ENCODE results near the gene DNAJC9.

Gene DNAJC9

DNA sequence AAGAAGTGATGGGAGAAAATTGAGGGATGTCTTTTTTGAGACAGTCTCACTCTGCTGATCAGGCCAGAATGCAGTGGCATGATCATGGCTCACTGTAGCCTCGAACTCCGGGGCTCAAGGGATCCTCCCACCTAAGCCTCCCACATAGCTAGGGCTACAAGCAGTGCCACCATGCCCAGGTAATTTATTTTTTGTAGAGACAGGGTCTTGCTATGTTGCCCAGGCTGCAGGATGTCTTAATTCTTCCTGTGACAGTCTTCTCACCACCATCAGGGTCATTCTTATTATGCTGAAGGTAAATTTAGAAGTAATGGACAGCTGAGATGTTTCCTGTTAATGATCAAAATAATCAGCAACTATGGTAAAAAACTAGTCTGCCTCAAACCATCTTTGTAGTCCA is 7.1 kb downstream of the DNAJC9 start:
- DNase-seq (ENCODE audit: low read depth, low spot score), result no peak

DNA sequence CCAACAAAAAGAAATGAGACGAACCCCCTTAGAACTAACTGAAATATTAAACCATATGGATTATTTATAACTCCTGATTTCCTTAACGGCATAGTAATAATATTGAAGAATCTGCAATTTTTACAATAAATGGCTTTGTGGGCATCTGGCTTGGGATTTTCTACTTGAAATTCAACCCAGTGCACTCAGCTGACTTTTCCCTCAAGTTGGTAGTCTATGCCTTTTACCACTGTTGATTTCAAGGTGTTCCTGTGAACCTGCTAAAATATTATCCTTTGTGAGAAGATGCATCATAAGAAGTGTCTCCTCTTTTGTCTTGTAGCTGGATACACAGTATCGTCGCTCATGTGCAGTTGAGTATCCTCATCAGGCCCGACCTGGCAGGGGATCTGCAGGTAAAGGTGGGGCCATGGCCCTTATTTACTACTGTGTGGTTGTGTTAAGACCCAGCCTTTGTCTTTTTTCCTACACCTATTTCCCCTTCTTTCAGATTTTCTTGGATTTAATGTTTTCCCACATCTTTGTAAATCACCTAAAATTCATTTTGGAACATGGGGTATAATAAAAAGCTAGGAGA is 8.0 kb downstream of the DNAJC9 start:
- no peak for DNase-seq (ENCODE audit: low read depth, low spot score)

- DNase-seq (ENCODE audit: low read depth, low spot score), result no peak
These were observed 12.4 kb downstream of the DNAJC9 start for GRCh38 chr10:73234695-73235094.

DNA sequence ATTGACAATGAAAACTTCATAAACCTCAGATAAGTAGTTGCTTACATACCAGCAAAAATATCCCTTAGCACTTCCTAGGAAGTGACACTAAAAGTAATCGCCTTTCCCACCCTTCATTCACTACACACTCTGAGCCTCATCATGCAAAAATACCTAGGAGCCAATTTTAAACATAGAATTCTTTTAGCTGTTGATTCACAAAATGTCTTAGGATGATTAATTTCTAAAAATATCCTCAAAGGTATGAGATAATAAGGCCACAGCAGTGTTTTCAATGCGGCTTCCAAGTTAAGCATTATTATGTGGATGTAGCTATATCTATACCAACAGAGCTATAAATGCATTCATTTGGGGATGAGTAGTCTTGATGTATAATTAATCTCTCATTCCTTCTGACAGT is 13.2 kb downstream of the DNAJC9 start:
- no peak for DNase-seq (ENCODE audit: low read depth, low spot score)

- DNase-seq (ENCODE audit: low read depth, low spot score), result no peak
These were observed 14.2 kb downstream of the DNAJC9 start for GRCh38 chr10:73232887-73233286.

DNA sequence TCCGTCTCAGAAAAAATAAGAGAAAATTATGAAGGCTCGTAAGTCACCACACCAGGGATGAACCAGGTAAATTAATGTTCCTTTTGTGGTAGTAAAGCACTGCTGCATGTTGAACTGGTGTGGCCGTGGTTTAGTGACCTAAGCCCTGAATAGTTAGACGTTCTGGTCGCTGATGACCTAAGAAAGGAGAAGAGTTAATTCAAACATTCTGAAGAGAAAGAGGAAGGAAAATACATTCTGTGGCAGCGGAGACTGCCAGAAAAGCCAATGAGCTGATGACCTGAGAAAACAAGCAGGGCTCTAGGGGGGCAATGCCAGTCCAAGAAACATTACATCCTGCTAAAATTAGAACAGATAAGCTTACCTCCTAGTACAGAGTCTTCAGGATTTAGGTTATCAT is 17.5 kb downstream of the DNAJC9 start:
- DNase-seq (ENCODE audit: low read depth, low spot score), result no peak

DNA sequence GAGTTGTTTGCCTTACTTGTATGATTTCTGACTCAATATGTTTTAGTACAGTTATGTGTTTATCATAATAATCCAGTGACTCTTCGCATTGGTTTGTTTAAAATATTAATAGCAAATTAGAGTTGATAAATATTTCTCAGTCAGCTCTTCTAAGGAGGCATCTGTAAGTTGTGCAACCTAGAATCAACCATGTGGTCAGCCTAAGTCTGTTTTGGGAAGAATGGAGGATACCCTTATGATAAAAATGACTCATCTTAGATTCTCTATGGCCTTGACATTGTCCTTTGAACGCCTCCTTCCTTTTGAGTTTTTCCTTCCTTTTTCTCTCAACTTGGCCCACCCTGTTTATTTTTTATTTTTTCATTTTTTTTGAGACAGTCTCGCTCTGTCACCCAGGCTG is 18.8 kb downstream of the DNAJC9 start:
- DNase-seq (ENCODE audit: low read depth, low spot score), result no peak

DNA sequence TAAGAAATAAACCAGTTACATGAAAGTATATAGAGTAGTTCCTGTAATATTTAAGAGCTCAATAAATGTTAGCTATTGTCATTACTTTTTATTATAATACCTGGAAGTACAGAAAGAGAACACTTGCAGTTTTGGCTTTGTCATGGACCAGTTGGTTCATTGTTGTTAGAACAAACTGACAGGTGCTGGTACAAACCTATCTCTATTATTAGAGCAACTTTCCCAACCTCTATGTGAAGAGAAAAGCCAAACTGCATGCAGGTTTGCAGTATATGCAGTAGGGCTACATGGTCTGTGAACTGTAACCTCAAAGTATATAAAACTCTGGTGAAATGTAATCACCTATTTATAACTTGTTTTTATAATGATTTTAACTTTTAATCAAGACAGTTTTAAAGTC is 20.4 kb downstream of the DNAJC9 start:
- no peak for DNase-seq (ENCODE audit: low read depth, low spot score)

DNA sequence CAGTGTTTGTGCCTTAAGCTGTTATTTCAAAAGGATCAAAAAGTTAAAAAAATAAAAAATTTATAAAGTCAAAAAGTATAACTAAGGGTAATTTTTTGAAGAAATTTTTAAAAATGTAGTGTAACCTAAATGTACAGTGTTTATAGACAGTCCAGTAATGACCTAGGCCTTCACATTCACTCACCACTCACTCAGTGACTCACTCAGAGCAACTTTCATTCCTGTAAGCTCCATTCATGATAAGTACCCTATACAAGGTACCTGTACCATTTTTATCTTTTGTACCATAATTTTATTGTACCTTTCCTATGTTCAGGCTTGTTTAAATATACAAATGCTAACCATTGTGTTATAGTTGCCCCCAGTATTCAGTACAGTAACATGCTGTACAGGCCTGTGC is 21.5 kb downstream of the DNAJC9 start:
- DNase-seq (ENCODE audit: low read depth, low spot score), result no peak

GRCh38 chr10:73220989-73221388 is 26.1 kb downstream of the DNAJC9 start:
- DNase-seq (ENCODE audit: low read depth, low spot score), result no peak

GRCh38 chr10:73219384-73219783 is 27.7 kb downstream of the DNAJC9 start:
- no peak for DNase-seq (ENCODE audit: low read depth, low spot score)

DNA sequence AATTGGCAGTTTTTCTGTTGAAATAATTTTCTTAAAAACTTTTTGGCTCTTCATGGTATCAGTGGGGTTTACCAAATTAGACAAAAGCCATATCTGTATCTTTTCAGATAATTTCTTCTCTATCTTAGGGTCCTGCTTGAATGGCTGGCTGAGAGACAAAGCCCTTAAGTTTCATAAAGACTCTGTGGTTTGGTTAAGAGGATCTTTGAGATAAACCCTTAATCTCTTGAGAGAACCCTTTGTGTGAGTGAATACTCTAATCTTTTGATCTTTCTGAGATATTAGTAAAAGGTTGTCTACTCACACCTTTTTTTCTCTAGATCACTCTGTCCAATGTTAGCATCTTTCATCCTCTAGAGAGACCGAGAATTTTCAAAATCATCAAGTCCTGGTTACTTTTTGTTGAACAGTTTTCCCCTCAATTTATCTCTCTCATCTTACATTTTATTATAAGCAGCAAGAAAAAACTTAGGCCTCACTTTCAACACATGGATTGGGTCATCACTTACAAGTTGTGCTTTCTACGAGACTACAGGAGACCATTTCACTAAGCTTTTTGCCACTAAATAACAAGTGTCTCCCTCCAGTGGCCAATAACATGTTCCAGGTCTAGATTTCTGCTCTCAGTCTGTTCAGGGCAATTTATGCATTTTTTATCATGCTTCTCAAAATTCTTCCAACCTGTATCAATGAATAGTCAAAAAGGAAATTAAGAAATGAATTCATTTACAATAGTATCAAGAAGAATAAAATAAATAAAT is 28.4 kb downstream of the DNAJC9 start:
- DNase-seq (ENCODE audit: low read depth, low spot score), result no peak

DNA sequence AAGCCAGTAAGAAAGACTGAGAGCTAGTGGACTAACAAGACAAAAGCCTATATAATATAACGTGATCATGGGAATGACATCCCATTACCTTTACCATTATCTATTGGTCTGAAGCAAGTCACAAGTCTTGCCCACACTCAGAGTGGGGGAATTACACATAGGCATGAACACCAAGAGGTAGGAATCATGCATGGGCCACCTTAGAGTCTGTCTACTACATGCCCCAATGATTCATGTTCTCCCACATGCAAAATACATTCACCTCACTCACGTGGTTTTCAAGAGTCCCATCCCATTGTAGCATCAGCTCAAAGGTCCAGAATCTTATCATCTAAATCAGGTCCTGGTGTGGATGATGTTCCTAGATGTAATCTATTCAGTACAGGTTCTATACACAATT is 29.4 kb downstream of the DNAJC9 start:
- DNase-seq (ENCODE audit: low read depth, low spot score), result no peak

DNA sequence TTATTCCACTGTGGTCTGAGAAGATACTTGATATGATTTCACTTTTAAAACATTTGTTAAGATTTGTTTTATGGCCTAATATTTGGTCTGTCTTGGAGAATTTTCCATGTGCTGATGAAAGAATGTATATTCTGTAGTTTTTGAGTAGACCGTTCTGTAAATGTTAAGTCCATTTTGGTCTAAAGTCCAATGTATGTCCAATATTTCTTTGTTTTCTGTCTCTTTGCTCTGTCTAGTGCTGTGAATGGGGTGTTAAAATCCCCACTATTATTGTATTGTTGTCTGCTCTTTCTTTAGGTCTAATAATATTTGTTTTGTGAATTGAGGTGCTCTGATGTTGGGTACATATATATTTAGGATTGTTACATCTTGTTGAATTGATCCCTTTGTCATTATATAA is 31.3 kb downstream of the DNAJC9 start:
- DNase-seq (ENCODE audit: low read depth, low spot score), result no peak

GRCh38 chr10:73211106-73211811 is 35.8 kb downstream of the DNAJC9 start:
- no peak for DNase-seq (ENCODE audit: low read depth, low spot score)

DNA sequence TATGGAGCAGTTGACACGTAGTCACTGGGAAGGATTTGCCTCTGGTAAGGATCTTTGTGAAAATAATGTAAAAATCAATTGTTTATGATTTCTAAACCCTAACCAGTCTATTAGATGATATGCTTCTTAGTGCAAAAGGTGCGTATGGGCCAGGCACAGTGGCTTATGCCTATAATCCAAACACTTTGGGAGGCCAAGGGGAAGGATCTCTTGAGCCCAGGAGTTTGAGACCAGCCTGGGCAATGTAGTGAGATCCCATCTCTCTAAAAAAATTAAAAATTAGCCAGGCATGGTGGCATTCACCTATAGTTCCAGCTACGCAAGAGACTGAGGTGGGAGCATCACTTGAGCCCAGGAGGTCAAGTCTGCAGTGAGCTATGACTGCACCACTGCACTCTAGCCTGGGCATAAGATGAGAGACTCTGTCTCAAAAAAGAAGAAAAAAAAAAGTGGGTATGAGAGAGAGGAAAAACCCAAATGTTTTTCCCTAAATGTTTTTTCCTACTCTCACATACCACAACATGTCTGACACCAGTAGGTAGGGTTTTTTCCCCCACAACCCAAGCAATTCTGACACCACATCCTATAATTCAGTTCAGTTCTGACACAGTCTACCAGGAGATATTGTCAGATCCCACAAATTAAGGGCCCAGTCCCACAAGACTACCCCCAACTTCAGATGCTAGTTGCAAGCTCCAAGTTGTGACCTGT is 36.5 kb downstream of the DNAJC9 start:
- no peak for DNase-seq (ENCODE audit: low read depth, low spot score)

DNA sequence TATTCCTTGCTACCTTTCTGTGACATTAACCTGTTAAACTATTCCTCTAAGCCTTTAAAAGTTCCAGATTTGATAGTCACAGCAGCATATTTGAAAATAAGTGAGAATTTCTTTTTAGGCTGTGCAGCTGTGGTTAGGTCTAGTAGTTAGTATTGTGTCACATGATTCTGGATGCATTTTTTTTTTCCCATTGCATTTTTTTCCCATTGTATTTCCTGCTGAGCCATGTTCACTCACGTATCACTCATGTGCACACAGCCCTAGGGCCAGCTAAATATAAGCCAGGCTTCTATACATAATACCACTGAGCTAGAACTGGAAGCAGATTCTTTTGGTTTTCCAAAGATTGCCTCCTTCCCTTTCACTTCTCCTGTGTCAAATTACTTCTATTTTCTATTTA is 37.4 kb downstream of the DNAJC9 start:
- DNase-seq (ENCODE audit: low read depth, low spot score), result no peak

DNA sequence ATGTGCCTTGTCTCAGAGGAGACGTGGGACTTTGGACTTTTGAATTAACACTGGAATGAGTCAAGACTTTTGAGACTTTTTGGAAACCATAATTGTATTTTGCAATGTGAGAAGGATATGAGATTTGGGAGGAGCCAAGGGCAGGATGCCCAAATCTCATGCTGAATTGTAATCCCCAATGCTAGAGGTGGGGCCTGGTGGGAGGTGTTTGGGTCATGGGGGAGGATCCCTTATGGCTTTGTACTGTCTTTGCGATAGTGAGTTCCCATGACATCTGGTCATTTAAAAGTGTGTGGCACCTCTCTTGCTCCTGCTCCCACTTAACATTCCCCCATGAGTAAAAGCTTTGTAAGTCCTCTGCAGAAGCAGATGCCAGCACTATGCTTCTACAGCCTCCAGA is 39.2 kb downstream of the DNAJC9 start:
- DNase-seq (ENCODE audit: low read depth, low spot score), result no peak

DNA sequence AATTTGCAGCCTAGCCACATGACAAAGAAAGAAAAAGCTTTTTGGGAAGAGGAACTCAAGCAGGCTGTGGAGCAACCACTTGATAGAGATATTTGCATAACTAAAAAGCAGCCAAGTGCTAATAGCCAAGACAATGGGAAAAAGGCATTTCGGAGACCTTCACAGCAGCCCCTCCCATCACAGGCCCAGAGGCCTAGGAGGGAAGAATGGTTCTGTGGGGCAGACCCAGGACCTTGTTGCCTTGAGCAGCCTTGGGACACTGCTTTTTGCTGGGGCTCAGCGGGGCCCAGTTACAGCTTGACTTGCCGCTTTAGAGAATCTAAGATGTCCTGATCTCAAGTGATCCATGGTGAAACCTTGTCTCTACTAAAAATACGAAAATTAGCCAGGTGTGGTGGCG is 40.7 kb downstream of the DNAJC9 start:
- no peak for DNase-seq (ENCODE audit: low read depth, low spot score)

GRCh38 chr10:73205890-73206289 is 41.2 kb downstream of the DNAJC9 start:
- no peak for DNase-seq (ENCODE audit: low read depth, low spot score)

DNA sequence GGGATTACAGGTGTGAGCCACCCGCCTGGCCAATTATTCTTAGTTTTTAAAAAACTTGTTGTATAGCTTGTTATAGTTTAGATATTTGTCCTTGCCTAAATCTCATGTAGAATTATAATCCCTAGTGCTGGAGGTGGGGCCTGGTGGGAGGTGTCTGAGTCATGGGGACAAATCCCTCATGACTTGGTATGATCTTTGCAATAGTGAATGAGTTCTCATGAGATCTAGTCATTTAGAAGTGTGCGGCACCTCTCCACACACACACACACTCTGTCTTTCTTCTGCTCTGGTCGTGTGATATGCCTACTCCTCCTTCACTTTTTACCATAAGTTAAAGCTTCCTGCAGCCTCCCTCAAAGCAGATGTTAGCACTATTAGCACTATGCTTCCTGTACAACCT is 42.0 kb downstream of the DNAJC9 start:
- DNase-seq (ENCODE audit: low read depth, low spot score), result no peak
